GM12801 (cell line): ENCODE measurements around the gene ARL11.

Experiments used
- TF ChIP-seq, protein P1 (sequence below): IDR thresholded peaks from one replicate; pipeline ENCODE4 v1.5.1; 2011; ENCODE audit warnings: control low read depth; ENCODE audit not compliant: insufficient read length; ENCODE audit errors: extremely low read depth

The ARL11 gene

DNA sequence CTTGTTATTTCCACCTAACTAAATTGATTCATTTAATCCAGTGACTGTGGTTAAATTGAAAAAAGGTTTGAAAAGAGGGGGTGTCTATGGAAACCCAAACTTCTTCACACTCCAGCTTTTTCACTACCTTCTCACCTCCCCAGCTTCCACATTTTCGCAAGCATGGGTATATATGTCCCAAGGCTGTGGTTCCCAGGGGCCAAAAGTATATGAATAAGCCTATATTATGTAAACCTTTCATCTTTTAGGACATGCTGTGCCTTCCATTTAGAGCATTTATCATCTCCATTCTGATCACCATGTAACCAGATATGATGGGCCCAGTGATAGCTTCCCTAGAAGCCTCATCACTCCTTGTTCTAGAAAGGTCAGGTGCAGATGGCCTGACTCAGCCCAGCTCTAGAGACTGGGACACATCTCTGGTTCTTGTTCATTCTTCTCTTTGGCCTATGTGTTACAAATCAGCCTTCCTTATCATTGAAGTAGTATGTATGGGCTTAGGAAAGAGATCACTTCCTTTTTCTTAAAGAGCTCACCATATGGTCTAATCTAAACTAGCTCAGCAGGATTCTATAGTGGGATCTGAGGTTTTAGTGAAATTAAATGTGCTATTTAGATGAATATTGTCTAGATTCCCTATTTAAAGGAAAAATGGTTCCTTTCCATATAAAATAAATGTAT, 19.5 kb upstream of the ARL11 start:
- TF ChIP-seq, protein P1, sequence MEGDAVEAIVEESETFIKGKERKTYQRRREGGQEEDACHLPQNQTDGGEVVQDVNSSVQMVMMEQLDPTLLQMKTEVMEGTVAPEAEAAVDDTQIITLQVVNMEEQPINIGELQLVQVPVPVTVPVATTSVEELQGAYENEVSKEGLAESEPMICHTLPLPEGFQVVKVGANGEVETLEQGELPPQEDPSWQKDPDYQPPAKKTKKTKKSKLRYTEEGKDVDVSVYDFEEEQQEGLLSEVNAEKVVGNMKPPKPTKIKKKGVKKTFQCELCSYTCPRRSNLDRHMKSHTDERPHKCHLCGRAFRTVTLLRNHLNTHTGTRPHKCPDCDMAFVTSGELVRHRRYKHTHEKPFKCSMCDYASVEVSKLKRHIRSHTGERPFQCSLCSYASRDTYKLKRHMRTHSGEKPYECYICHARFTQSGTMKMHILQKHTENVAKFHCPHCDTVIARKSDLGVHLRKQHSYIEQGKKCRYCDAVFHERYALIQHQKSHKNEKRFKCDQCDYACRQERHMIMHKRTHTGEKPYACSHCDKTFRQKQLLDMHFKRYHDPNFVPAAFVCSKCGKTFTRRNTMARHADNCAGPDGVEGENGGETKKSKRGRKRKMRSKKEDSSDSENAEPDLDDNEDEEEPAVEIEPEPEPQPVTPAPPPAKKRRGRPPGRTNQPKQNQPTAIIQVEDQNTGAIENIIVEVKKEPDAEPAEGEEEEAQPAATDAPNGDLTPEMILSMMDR = no peak

DNA sequence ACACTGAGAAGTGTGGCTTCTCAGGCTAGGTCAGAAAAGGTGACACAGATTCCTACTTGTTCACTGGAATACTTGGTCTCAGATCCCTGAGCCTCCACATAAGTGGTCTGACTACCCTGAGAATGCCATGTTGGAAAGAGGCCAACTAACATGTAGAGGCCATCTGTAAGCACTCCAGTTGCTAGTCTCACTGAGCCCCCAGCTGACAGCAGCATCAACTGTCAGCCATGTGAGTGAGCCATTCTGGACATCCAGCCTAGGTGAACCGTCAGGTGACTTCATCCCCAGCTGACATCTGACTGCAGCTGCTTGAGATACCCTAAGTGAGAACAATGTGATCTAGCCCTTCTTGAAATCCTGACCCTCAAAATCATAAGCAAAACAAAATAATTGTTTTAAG, 18.1 kb upstream of the ARL11 start:
- TF ChIP-seq, protein P1 = no peak

DNA sequence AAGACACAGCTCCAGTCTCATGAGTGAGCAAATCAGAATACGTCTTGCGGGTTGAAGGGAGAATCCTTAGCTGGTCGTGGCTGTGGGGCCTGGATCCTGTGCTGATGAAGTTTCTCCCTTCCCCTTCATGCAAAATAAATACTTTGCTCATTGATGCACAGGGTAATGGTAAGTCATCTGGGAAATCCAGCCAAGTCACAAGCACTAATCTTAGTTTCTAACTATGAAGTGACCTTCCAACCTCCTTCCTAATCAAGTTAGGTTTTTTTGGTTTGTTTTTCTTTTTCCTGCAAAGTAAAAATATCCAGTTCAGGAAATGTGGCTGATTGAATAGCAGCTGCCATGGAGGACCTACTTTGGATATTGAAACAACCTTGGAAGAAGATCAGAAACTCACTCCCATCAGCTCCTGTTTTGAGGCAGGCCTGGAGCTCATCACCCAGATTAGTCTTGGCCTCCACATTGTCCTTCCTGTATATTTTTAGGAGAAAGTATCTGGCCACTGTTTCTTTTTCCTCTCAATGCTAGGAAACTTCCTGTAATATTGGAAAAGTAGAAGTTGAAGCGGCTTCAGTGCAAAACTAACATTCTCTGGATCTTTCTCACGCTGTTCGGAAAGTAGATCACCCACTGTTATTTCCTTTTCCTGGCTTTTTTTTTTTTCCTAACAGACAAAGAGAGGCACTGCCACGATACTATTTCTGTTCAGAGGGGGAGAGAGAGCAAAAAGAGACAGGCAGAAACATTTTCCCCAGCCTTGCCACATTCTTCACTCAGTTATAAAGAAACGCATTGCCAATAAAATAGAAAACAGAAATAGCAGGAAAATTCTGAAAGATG, 12.3 kb upstream of the ARL11 start:
- TF ChIP-seq, protein P1 = no peak

DNA sequence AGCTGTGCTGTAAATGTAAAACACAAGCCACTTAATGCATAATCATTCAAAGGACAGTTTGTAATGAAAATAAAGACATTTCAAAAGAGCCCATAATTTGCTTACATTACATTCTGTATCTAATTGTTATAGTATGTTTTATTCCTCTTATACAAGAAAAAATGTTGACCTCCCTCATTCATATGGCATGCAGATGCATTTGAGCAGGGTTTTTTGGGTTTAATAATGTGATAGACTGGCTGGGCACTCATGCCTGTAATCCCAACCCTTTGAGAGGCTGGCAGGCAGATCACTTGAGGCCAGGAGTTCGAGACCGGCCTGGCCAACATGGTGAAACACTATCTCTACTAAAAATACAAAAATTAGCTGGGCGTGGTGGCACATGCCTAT, 11.6 kb upstream of the ARL11 start:
- TF ChIP-seq, protein P1 = no peak

DNA sequence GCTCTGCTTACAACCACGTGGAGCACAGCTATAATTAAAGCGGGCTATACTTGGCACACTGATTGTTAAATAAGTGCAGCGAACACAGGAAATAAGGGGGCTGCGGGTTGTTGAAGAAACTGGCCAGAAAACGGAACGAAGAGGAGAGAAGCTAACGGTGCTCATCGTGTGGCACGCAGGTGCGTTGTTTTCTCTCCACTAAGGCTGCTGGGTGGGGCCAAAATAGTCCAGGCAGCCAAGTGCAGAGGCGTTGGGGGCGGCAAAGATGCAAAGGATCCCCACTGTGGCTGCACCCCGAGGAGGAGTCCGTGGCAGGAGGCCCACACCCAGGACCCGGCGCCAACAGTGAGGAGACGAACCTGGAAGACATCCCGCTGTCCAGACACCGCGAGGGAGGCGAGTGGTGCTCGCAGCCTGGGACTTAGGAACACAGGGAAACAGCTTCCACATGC, 8.1 kb upstream of the ARL11 start:
- TF ChIP-seq, protein P1 = no peak

DNA sequence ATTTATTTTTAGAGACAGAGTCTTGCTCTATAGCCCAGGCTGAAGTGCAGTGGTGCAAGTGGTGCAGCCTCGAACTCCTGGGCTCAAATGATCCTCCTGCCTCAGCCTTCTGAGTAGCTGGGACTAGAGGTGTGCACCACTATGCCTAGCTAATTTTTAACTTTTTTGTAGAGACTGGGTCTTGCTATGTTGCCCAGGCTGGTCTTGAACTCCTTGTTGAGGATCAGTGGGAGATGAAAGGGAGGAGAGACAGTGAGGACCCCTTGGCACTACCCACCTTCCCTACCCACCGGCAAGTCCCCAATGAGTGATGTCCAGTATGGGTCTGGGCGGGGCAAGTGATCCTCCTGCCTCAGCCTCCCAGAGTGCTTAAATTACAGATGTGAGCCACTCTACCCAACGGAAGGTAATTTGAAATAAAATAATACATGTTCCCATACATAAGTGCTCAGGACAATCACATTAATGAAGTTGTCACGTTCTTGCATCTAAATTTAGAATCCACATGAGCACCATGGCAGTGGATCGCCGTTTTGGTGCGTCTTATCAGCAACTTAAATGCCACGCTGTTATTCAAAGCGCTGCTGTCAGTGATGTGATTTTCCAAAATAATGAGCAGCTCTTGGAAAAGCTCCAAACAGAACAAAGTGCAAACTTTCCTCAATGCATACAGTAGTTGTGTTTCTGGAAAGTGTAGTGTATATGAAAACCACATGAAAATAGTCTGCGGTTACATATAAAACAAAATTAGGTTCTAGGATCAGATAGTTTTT, 5.9 kb upstream of the ARL11 start:
- TF ChIP-seq, protein P1 = no peak

DNA sequence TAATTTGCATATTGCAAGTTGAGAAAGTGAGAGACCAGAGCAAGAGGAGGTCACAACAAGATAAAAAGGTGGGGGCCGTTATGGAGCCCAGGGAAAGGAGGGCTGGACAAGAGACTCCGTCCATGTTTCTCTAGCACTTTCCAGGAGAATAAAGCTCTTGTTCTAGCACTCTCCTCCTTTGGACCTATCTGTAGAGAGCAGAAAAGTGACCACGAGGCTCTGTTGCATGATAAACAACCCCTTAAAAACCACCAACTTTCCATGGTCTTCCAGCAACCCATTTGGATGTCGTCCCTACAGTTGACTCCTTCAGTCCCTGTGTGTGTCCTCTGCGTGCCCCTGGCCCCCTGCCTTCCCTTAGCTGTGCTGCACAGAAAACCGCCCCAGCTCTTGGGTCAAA, 4.1 kb upstream of the ARL11 start:
- TF ChIP-seq, protein P1 = no peak
